ENCODE measurements around the gene MTTP. TPM values are rescaled to one million over a fixed set of nuclear protein-coding genes. Genes with fewer than 3 reads are reported as not detected.

The MTTP gene
- total and polyA plus RNA-seq, 12 donors: 0.23 to 5.9 (median 3.0) TPM

DNA sequence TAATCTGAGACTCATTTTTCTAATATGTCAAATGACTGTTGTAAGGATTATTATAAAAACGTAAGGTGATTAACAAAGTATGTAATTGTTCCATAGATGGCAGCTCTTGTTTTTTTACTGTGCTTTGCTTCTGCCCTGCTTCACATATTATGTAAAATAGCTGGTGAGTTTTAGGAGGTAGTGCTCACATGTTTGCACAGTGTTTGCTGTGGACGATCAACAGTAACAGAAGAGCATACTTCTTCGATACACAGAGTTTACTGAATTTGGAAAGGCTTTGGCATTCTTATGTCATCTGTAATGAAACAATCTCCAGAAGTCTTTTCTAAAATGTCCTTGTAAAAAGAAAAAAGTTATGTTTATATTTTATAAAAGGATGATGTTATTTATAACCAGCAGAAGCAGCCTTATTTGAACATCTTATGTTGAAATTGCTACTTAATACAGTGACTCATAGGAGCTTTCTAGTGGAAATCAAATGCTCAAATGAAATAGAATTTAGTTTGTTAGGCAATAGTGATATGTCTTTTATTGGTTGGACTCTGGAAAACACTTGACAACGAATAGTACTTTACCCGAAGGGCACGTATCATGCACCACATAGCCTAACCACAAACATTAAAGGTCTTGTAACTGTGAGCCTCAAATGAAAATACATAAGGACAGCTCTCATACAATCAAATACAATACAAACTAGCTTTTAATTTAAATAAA, 1.9 kb upstream of the MTTP start:
- no peaks in the 10 kb centered on the region for H3K36me3 ChIP-seq
- H3K27me3 ChIP-seq: peaks cover 0 to 62% (median 0%) of the 10 kb centered on the region in 7 donors
- H3K4me3 ChIP-seq: no peak overlapping the region
- 77 to 86% methylated on average over 6 of the region's 6 CpGs for WGBS, 2 donors
- peaks cover 0 to 8% (median 0%) of the 10 kb centered on the region in 9 donors for H3K4me1 ChIP-seq
- no peak for DNase-seq
- no peak for TF ChIP-seq CTCF (IDR thresholded peaks at IDR 0.05)
- ATAC-seq: no peak
- no peaks in the 10 kb centered on the region for H3K9me3 ChIP-seq
- intact Hi-C loops (cut with DNase I): no loop called here
- H3K27ac ChIP-seq: no peak overlapping the region

GRCh38 chr4:99573735-99574368, 772 bp upstream of the MTTP start:
- DNase-seq (no peak), ATAC-seq (peak in 2 of 8 donors; percentile 45 to 62)
- 66 to 69% methylated on average over 1 of the region's 1 CpG for WGBS, 2 donors
- no peaks in the 10 kb centered on the region for H3K36me3 ChIP-seq
- intact Hi-C loops (cut with DNase I): loop anchor here in 1 of 10 donors (2.0 kb wide), 1 partner anchor 21 kb away; no protein-coding TSS in a partner anchor
- H3K4me3 ChIP-seq: no peak overlapping the region
- TF ChIP-seq CTCF (IDR thresholded peaks at IDR 0.05): no peak
- no peaks in the 10 kb centered on the region for H3K9me3 ChIP-seq
- peaks cover 0 to 8% (median 0%) of the 10 kb centered on the region in 9 donors for H3K4me1 ChIP-seq
- peaks cover 0 to 51% (median 0%) of the 10 kb centered on the region in 7 donors for H3K27me3 ChIP-seq
- H3K27ac ChIP-seq: no peak overlapping the region

DNA sequence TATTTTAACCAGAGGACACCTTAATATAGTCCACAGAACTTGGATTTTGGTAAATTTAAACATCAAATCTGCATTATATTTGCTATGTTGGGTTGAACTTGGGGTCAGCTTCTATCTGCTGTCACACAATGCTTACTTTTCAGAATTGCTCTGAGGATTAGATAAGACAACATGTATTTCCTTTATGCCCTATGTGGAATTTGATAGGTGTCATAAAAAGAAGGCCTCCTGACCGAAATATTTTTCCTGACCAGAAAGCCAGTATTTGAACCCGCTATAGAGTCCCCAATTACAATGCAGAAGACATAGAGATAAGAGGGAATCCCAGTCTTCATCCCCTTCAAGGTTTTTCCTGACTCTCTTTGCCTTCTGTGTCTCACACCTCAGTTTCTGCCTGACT, 4.1 kb downstream of the MTTP start:
- Histone ChIP-seq H3K36me3 (no peaks in the 10 kb centered on the region), H3K4me3 (no peak overlapping the region), H3K4me1 (peaks cover 0 to under 1% (median 0%) of the 10 kb centered on the region in 9 donors), H3K27ac (no peak overlapping the region), H3K9me3 (no peaks in the 10 kb centered on the region), H3K27me3 (peaks cover 0 to 14% (median 0%) of the 10 kb centered on the region in 7 donors)
- no peak for ATAC-seq
- intact Hi-C loops (cut with DNase I): no loop called here
- DNase-seq: no peak
- 72 to 74% methylated on average over 2 of the region's 2 CpGs for WGBS, 2 donors
- no peak for TF ChIP-seq CTCF (IDR thresholded peaks at IDR 0.05)

DNA sequence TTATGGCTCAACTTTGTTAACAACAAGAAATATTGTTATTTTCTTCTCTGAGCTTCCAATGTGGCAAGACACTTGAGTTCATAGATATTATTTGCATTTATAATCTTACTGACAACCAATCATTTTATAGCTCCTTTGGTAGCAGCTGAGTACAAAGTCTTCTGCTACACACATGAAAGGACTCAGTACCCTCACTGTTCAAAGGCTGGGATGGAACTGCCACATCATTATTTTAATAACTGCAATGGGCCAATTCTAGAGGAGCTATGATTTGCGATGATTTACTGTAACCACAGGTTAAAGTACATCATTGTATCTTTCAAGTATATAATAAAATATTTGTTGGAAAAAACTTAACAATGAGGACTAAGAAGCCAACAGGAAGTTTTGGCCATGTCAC, 10.9 kb downstream of the MTTP start:
- Histone ChIP-seq H3K4me1 (peaks cover 0 to 12% (median 0%) of the 10 kb centered on the region in 9 donors), H3K9me3 (no peaks in the 10 kb centered on the region), H3K27ac (no peak overlapping the region), H3K27me3 (peaks cover 0 to 4% (median 0%) of the 10 kb centered on the region in 7 donors), H3K4me3 (no peak overlapping the region), H3K36me3 (no peaks in the 10 kb centered on the region)
- intact Hi-C loops (cut with DNase I): no loop called here
- DNase-seq (no peak), ATAC-seq (no peak)
- WGBS, 2 donors: 85 to 98% methylated on average over 1 of the region's 1 CpG
- no peak for TF ChIP-seq CTCF (IDR thresholded peaks at IDR 0.05)
